ENCODE data around the gene SLC35F3. TPM values are rescaled to one million over a fixed set of nuclear protein-coding genes. Genes with fewer than 3 reads are reported as not detected.

The SLC35F3 gene
- total RNA-seq, 1 donor from 2014 or later = 2.6 TPM

- no peak overlapping the region for H3K4me3 Mint-ChIP-seq
- no peaks in the 10 kb centered on the region for H3K27me3 Mint-ChIP-seq (ENCODE audit: low read depth)
- peaks cover 6% of the 10 kb centered on the region for H3K4me1 Mint-ChIP-seq
- DNase-seq (ENCODE audit: low read depth, low spot score) = no peak
- TF ChIP-seq CTCF (conservative IDR thresholded peaks at IDR 0.05) = no peak
- H3K36me3 Mint-ChIP-seq (ENCODE audit: low read depth) = peaks cover 4% of the 10 kb centered on the region
- H3K9me3 Mint-ChIP-seq = peaks cover 5% of the 10 kb centered on the region
- H3K27ac Mint-ChIP-seq (ENCODE audit: unreplicated experiment) = no peak overlapping the region
Measured at GRCh38 chr1:234270093-234270492, 365.6 kb downstream of the SLC35F3 start.

DNA sequence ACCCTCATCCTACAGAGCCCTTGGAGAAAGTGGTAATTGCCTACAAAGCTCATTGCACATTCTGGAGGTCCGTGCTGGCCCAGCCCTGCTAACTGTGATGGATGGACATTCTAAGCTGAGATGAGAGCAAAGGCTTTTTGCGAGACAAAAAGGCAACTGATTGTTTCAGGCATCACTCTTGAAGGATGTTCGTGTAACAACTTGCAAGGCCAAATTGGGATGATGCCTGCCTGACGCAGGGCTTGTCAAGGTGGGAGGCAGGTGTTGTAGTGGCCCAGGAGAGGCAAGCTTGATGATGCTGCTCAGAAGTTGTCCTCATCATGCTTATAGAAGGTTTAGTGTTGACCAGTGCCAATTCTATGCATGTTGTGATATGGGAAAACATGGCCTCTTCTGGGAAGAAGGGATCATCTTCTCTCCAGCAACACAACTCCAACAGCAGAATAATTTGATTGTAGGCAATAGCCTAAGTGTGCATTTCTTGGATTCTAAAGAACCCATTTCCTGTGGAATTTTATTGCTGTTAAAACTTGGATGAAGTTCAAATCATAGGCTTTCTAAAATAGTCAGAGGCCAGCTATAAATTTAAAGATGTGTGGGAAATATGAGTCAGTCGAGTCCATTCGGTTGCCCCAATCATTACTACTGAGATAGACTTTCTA lies 366.2 kb downstream of the SLC35F3 start:
- no peak overlapping the region for H3K27ac Mint-ChIP-seq (ENCODE audit: unreplicated experiment)
- H3K4me1 Mint-ChIP-seq = peaks cover 7% of the 10 kb centered on the region
- H3K36me3 Mint-ChIP-seq (ENCODE audit: low read depth) = peaks cover 4% of the 10 kb centered on the region
- DNase-seq (ENCODE audit: low read depth, low spot score) = no peak
- TF ChIP-seq CTCF (conservative IDR thresholded peaks at IDR 0.05) = no peak
- no peak overlapping the region for H3K4me3 Mint-ChIP-seq
- no peaks in the 10 kb centered on the region for H3K27me3 Mint-ChIP-seq (ENCODE audit: low read depth)
- H3K9me3 Mint-ChIP-seq = peaks cover 5% of the 10 kb centered on the region

DNA sequence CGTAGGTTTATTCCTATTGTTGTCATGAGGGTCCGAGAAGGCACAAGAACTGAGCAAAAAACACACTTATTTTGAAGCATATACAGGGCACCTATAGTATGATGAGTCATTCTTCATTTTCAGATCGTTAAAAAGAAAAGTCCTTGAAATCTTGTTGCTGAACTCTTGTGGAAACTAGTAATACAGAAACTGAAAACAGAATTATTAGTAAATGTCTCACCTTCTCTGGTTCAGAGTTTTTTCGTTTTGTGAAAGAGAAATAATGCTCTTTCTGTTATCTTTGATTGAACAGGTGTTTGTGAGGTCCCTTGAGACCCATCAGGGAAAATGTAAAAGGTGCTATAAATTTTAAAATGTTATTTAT lies 366.7 kb downstream of the SLC35F3 start:
- peaks cover 5% of the 10 kb centered on the region for H3K9me3 Mint-ChIP-seq
- H3K27me3 Mint-ChIP-seq (ENCODE audit: low read depth) = no peaks in the 10 kb centered on the region
- peaks cover 4% of the 10 kb centered on the region for H3K36me3 Mint-ChIP-seq (ENCODE audit: low read depth)
- no peak for DNase-seq (ENCODE audit: low read depth, low spot score)
- no peak for TF ChIP-seq CTCF (conservative IDR thresholded peaks at IDR 0.05)
- H3K4me1 Mint-ChIP-seq = peaks cover 9% of the 10 kb centered on the region
- H3K4me3 Mint-ChIP-seq = no peak overlapping the region
- no peak overlapping the region for H3K27ac Mint-ChIP-seq (ENCODE audit: unreplicated experiment)

DNA sequence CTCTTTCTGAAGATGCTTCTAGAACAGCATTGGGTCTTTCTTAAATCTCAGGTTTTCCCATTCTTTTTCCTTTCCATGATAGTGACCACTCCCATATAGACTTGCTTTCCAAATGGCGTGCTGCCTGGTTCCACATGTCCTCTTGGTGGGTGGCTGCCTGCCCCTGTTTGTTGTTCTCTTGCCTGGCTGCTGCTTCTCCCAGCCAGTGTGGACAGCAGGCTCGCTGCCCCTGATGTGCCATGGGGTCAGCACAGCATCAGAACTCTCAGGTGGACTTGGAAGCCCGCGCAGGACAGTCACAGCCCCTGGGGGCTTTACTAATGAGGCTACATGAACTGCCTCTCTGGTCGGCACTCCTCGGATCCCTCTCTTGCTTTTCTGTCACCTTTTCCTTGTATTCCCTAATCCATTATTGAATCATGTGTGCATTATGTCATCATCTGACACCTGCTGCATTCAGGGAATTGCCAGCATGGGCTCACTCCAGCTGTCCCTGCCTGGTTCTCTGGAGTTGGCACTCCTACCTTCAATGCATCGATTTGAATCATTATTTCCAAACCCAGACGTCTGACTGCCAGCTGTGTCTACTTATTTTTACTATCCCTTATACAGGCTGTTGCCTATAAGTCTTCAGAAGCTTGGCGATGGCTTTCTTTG lies 368.3 kb downstream of the SLC35F3 start:
- no peak overlapping the region for H3K27ac Mint-ChIP-seq (ENCODE audit: unreplicated experiment)
- peaks cover 4% of the 10 kb centered on the region for H3K36me3 Mint-ChIP-seq (ENCODE audit: low read depth)
- H3K9me3 Mint-ChIP-seq = peaks cover 5% of the 10 kb centered on the region
- H3K4me1 Mint-ChIP-seq = peaks cover 25% of the 10 kb centered on the region
- no peak overlapping the region for H3K4me3 Mint-ChIP-seq
- no peak for TF ChIP-seq CTCF (conservative IDR thresholded peaks at IDR 0.05)
- DNase-seq (ENCODE audit: low read depth, low spot score) = no peak
- H3K27me3 Mint-ChIP-seq (ENCODE audit: low read depth) = no peaks in the 10 kb centered on the region

DNA sequence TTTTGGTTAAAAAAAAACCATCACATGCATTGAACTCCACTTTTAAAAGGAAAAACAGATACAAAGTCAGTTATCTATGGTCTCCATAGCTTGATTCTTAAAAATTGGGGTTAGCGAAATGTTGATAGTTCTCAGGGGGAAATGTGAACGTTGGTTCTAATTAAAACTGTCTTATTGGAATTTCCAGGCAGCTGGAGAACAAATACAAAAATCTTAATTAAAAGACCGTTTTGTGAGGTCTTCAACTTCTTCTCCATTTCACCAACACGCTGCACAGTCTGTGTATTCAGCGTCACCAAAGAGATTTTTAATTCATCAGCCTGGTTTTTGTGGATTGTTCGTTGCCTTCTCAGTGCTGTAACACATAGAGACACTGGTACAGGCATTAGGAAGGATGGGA lies 369.5 kb downstream of the SLC35F3 start:
- Mint-ChIP-seq H3K4me3 (no peak overlapping the region), H3K27ac (ENCODE audit: unreplicated experiment) (no peak overlapping the region), H3K9me3 (peaks cover 5% of the 10 kb centered on the region), H3K4me1 (peaks cover 28% of the 10 kb centered on the region), H3K36me3 (ENCODE audit: low read depth) (peaks cover 4% of the 10 kb centered on the region), H3K27me3 (ENCODE audit: low read depth) (no peaks in the 10 kb centered on the region)
- no peak for TF ChIP-seq CTCF (conservative IDR thresholded peaks at IDR 0.05)
- DNase-seq (ENCODE audit: low read depth, low spot score) = no peak

Data from neural crest cell (in vitro differentiated cells).